Prostate gland (tissue), 2 donors: ENCODE measurements around the gene DPH1.

Experiments
- CTCF ChIP-seq, 4 experiments: fragments of 200-600 bp in 2 of 4; fragments of 450-650 bp in 2 of 4; sonication (generic) in 2 of 4; IDR thresholded peaks; 1 replicate in 3 of 4; 2 replicates in 1 of 4; pipeline ENCODE4 v1.5.1; 2016 to 2019; ENCODE audit warnings: antibody characterized with exemption in 4 of 4, mild to moderate bottlenecking in 2 of 4, moderate library complexity in 2 of 4
- POLR2A ChIP-seq: fragments of 450-650 bp; IDR thresholded peaks from one replicate; pipeline ENCODE4 v1.6.1; 2016; ENCODE audit warnings: antibody characterized with exemption, mild to moderate bottlenecking

- TF ChIP-seq CTCF (IDR thresholded peaks at IDR 0.05) (no peak), POLR2A (no peak)
Observed at GRCh38 chr17:2042933-2043332, 13.0 kb downstream of the DPH1 start.
